Stimulated activated naive CD8-positive, alpha-beta T cell treated with anti-CD3 and anti-CD28 coated beads, Interleukin-15, Interleukin-2, amounts not matched to agents 100 ng/mL and 50 ng/mL, for 24 hours (primary cell): ENCODE results near the gene ARHGAP42.

ENCODE experiments used
- H3K27ac Mint-ChIP-seq: one replicate; pipeline ENCODE4 v1.8.0; 2021; ENCODE audit warnings: mild to moderate bottlenecking, mixed read lengths
- H3K27me3 Mint-ChIP-seq: one replicate; pipeline ENCODE4 v1.8.0; 2021; ENCODE audit warnings: mixed read lengths
- H3K36me3 Mint-ChIP-seq: one replicate; pipeline ENCODE4 v1.8.0; 2021; ENCODE audit warnings: low read depth, mixed read lengths
- H3K4me1 Mint-ChIP-seq: one replicate; pipeline ENCODE4 v1.8.0; 2021; ENCODE audit warnings: low read depth, mixed read lengths
- H3K4me3 Mint-ChIP-seq: one replicate; pipeline ENCODE4 v1.8.0; 2021; ENCODE audit warnings: mild to moderate bottlenecking, mixed read lengths
- H3K9me3 Mint-ChIP-seq: one replicate; pipeline ENCODE4 v1.8.0; 2021; ENCODE audit warnings: mixed read lengths

The ARHGAP42 gene

GRCh38 chr11:100801225-100801999, 114.3 kb downstream of the ARHGAP42 start:
- no peaks in the 10 kb centered on the region for H3K36me3 Mint-ChIP-seq

GRCh38 chr11:100805506-100806199, 118.6 kb downstream of the ARHGAP42 start:
- H3K4me1 Mint-ChIP-seq, result no peaks in the 10 kb centered on the region

More at GRCh38 chr11:100801225-100801999, 114.3 kb downstream of the ARHGAP42 start:
- Mint-ChIP-seq H3K4me3 (no peak overlapping the region), H3K9me3 (no peaks in the 10 kb centered on the region), H3K27me3 (no peaks in the 10 kb centered on the region), H3K27ac (no peak overlapping the region), H3K4me1 (no peaks in the 10 kb centered on the region)

DNA sequence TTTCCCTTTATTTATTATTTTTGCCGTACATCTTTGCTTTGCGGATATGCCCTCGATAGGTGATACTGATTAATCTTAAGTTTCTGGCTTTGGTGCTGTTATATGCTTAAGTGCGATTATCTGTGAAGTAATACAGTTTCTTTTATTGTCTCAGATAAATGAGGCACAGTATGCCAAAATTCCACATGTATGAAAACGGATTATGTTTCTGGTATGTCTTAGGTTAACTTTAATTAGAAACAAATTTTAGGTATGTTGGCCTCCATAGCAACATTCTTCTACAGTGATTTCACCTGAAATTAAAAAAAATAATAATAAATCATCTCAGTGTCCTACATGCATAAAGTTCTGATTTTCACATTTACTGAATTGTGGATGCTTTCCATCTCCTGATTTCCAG, 119.2 kb downstream of the ARHGAP42 start:
- H3K4me3 Mint-ChIP-seq, result no peak overlapping the region
- H3K9me3 Mint-ChIP-seq, result peaks cover 6% of the 10 kb centered on the region
- no peak overlapping the region for H3K27ac Mint-ChIP-seq
- no peaks in the 10 kb centered on the region for H3K27me3 Mint-ChIP-seq
- H3K36me3 Mint-ChIP-seq, result no peaks in the 10 kb centered on the region
- no peaks in the 10 kb centered on the region for H3K4me1 Mint-ChIP-seq

More at GRCh38 chr11:100805506-100806199, 118.6 kb downstream of the ARHGAP42 start:
- H3K27ac Mint-ChIP-seq, result no peak overlapping the region
- no peaks in the 10 kb centered on the region for H3K27me3 Mint-ChIP-seq
- H3K4me3 Mint-ChIP-seq, result no peak overlapping the region
- H3K9me3 Mint-ChIP-seq, result peaks cover 6% of the 10 kb centered on the region
- H3K36me3 Mint-ChIP-seq, result no peaks in the 10 kb centered on the region

DNA sequence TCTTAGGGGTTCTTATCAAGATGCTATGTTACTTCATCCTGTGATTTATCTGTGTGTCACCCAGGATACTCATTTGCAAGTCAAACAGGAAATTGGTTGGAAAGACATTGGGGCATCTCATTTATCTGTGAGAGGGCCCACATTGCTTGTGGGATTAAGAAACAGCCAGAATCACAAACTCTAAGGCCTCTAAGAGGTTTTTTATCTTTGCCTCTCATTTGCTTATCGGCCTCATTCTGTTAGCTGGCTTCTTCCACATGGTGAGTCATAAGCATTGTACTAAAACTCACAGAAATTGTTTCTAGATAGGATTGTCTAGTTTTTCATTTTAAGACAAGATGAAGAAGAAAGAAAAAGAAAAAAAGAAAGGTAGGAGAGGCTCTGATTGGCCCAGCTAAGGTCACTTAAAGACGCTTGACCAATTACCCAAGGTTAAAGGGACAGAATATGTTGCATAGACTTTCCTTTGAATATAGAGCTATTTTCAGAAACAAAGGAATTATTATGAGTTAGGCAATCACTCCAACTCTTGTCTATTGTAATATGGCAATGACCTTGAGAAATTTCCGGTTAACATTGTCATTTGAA, 121.9 kb downstream of the ARHGAP42 start:
- Mint-ChIP-seq H3K27ac (no peak overlapping the region), H3K4me3 (no peak overlapping the region), H3K27me3 (no peaks in the 10 kb centered on the region), H3K36me3 (no peaks in the 10 kb centered on the region), H3K9me3 (peaks cover 9% of the 10 kb centered on the region), H3K4me1 (no peaks in the 10 kb centered on the region)

DNA sequence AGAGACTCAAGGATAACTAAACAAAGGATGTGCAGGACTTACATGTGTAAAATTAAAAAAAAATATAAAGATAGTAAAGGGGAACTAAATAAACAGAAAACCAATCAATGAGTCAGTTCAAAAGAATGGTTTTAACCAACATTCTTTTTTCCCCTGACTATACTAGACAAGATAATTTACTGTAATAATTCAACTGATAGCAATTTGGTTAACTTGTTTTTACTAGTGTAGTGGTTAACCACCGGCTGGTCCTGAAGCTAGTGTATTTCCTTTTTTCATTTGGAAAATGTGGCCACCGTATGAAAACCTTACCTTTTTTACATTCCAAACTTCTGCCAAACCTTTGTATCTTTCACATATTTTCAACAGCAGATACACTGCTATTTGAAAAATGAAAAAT, 123.1 kb downstream of the ARHGAP42 start:
- Mint-ChIP-seq H3K9me3 (peaks cover 9% of the 10 kb centered on the region), H3K4me3 (no peak overlapping the region), H3K27ac (no peak overlapping the region), H3K27me3 (no peaks in the 10 kb centered on the region), H3K36me3 (no peaks in the 10 kb centered on the region), H3K4me1 (no peaks in the 10 kb centered on the region)

DNA sequence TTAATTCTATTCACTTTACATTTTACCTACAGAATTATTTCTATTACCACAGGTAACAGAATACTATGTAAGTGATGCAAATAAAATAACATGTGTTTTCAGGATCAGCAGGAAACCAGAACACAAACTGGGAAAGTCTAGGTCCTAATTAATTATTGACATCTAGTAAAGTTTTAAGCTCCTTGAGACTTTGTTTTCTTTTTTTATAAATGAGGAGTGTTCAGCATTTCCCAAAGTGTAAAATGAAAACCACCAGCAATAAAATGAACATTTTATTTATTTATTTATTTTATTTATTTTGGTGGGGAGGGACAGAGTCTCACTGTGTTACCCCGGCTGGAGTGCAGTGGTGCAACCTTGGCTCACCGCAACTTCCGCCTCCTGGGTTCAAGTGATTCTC, 123.6 kb downstream of the ARHGAP42 start:
- peaks cover 11% of the 10 kb centered on the region for H3K9me3 Mint-ChIP-seq
- no peak overlapping the region for H3K4me3 Mint-ChIP-seq
- H3K27ac Mint-ChIP-seq, result no peak overlapping the region
- H3K27me3 Mint-ChIP-seq, result no peaks in the 10 kb centered on the region
- H3K36me3 Mint-ChIP-seq, result no peaks in the 10 kb centered on the region
- no peaks in the 10 kb centered on the region for H3K4me1 Mint-ChIP-seq

GRCh38 chr11:100812517-100812916, 125.4 kb downstream of the ARHGAP42 start:
- H3K27me3 Mint-ChIP-seq, result no peaks in the 10 kb centered on the region
- H3K4me1 Mint-ChIP-seq, result no peaks in the 10 kb centered on the region
- no peak overlapping the region for H3K27ac Mint-ChIP-seq
- no peaks in the 10 kb centered on the region for H3K36me3 Mint-ChIP-seq
- peaks cover 12% of the 10 kb centered on the region for H3K9me3 Mint-ChIP-seq
- no peak overlapping the region for H3K4me3 Mint-ChIP-seq

DNA sequence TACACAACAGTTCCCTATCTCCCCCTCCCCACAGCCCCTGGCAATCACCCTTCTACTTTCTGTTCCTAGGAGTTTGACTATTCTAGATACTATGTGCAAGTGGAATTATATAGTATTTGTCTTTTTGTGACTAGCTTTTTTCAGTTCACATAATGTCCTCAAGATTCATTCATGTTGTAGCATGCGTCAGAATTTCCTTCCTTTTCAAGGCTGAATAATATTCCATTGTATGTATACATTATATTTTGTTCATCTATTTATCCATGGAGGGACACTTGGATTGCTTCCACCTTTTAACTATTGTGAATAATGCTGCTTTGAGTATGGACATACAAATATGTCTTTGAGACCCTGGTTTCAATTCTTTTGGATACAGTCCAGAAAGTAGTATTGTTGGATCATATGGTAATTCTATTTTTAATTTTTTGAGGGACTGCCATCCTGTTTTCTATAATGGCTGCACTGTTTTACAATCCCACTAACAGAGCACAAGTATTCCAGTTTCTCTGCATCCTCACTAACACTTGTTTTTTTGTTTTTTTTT, 128.8 kb downstream of the ARHGAP42 start:
- Mint-ChIP-seq H3K4me3 (no peak overlapping the region), H3K27me3 (no peaks in the 10 kb centered on the region), H3K27ac (no peak overlapping the region), H3K4me1 (no peaks in the 10 kb centered on the region), H3K9me3 (peaks cover 10% of the 10 kb centered on the region), H3K36me3 (no peaks in the 10 kb centered on the region)

DNA sequence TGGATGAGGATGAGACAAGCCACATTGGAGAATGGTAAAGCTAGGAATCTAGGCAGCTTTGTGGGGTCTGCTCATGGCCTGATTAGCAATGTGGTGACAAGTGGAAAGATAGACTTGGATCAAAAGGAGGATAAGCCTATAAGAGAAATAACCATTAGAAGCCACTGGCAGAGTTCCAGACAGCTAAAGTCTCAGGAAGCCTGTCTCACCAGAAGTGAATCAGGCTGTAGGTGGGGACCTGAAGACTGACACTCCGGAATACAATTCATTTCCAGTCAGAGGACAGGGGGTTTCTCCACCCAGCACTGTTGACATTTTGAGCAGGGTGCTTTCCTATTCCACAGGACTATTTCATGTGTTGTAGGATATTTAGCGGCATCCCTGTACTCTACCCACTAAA, 129.7 kb downstream of the ARHGAP42 start:
- Mint-ChIP-seq H3K9me3 (peaks cover 10% of the 10 kb centered on the region), H3K27me3 (no peaks in the 10 kb centered on the region), H3K4me3 (no peak overlapping the region), H3K4me1 (no peaks in the 10 kb centered on the region), H3K27ac (no peak overlapping the region), H3K36me3 (no peaks in the 10 kb centered on the region)

DNA sequence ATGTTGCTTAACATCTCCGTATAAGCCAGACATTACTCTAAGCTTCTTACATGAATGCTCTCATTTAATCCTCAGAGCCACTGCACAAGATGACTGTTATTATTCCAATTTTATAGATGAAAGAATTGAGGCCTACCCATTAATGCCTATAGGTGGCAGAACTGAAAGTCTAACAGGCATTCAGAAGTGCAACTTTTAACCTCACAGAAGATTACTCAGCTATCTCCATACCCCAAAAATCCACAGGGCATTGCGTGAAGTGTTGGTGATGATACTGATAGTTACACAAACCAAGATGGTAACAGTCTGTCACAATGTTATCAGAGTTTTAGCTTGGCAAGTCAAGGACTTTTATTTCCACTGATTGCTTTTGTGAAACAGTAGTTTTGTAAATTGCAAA, 130.5 kb downstream of the ARHGAP42 start:
- no peaks in the 10 kb centered on the region for H3K36me3 Mint-ChIP-seq
- H3K9me3 Mint-ChIP-seq, result peaks cover 10% of the 10 kb centered on the region
- H3K27ac Mint-ChIP-seq, result no peak overlapping the region
- H3K4me3 Mint-ChIP-seq, result no peak overlapping the region
- no peaks in the 10 kb centered on the region for H3K4me1 Mint-ChIP-seq
- H3K27me3 Mint-ChIP-seq, result no peaks in the 10 kb centered on the region

- H3K27me3 Mint-ChIP-seq, result no peaks in the 10 kb centered on the region
- H3K27ac Mint-ChIP-seq, result no peak overlapping the region
- no peak overlapping the region for H3K4me3 Mint-ChIP-seq
- H3K36me3 Mint-ChIP-seq, result no peaks in the 10 kb centered on the region
- no peaks in the 10 kb centered on the region for H3K4me1 Mint-ChIP-seq
- H3K9me3 Mint-ChIP-seq, result peaks cover 6% of the 10 kb centered on the region
Measured at GRCh38 chr11:100820621-100821020, 133.5 kb downstream of the ARHGAP42 start.

GRCh38 chr11:100821198-100821597, 134.1 kb downstream of the ARHGAP42 start:
- H3K4me3 Mint-ChIP-seq, result no peak overlapping the region
- no peaks in the 10 kb centered on the region for H3K27me3 Mint-ChIP-seq
- H3K36me3 Mint-ChIP-seq, result no peaks in the 10 kb centered on the region
- H3K4me1 Mint-ChIP-seq, result no peaks in the 10 kb centered on the region
- peaks cover 4% of the 10 kb centered on the region for H3K9me3 Mint-ChIP-seq
- H3K27ac Mint-ChIP-seq, result no peak overlapping the region

DNA sequence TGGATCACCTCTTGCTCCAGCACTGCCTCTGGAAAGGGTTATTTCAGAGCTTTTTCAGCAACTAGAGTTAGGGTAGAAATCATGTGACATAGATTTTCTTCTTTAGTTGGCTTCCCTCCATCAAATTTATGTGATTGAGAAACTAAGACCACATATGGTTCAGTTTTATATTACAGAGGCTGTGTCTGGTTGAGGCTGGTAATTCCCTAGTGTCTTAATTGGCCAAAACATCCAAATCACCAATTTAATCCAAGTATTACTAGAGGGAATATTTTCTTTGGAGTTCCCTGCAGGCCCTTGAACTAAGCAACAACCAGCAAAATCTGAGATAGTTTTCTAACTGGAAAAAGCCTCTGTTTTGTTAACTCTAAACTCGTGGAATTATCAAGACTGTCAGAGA, 136.3 kb downstream of the ARHGAP42 start:
- no peaks in the 10 kb centered on the region for H3K36me3 Mint-ChIP-seq
- no peaks in the 10 kb centered on the region for H3K27me3 Mint-ChIP-seq
- H3K4me1 Mint-ChIP-seq, result no peaks in the 10 kb centered on the region
- no peak overlapping the region for H3K4me3 Mint-ChIP-seq
- no peaks in the 10 kb centered on the region for H3K9me3 Mint-ChIP-seq
- H3K27ac Mint-ChIP-seq, result no peak overlapping the region

GRCh38 chr11:100824041-100824809, 137.1 kb downstream of the ARHGAP42 start:
- H3K4me1 Mint-ChIP-seq, result no peaks in the 10 kb centered on the region

More at GRCh38 chr11:100824041-100824809, 137.1 kb downstream of the ARHGAP42 start:
- Mint-ChIP-seq H3K9me3 (no peaks in the 10 kb centered on the region), H3K27ac (no peak overlapping the region), H3K36me3 (no peaks in the 10 kb centered on the region), H3K4me3 (no peak overlapping the region), H3K27me3 (no peaks in the 10 kb centered on the region)
